SK-N-MC (cell line): ENCODE measurements around the gene CA10.

Experiments used
- FOXP2 ChIP-seq: optimal IDR thresholded peaks from 2 replicates; pipeline ENCODE3; 2011; ENCODE audit warnings: mild to moderate bottlenecking, moderate library complexity; ENCODE audit not compliant: insufficient read depth; ENCODE audit errors: extremely low read length, control extremely low read depth
- POLR2AphosphoS5 ChIP-seq: IDR thresholded peaks from 2 replicates; pipeline ENCODE4 v1.6.1; 2012; ENCODE audit warnings: mild to moderate bottlenecking, low read depth, low read length, borderline replicate concordance

DNA sequence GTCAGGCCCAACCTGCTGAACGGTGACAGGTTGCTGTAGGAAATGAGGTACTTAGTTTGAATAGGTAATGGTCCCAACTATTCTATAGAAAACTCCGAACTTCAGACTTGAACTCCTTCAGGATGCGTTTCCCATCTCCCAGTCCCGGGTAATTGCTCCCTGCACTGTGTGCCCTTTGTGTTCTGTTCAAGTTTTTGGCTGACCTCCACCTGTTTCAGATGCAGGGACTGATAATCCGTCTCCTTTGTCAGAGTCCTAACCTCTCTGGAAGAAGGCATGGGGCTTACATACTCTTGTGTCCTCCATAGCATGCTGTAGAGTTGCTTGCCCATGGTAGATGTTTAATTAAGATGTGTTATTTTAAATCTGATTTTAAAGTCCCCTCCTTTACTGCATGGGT lies 547.7 kb downstream of the CA10 start:
- TF ChIP-seq POLR2AphosphoS5: no peak
- no peak for TF ChIP-seq FOXP2
